Kidney epithelial cell (primary cell): ENCODE measurements around the gene REEP1. TPM values are rescaled to one million over a fixed set of nuclear protein-coding genes. Genes with fewer than 3 reads are reported as not detected.

Experiments used
- DNase-seq: peaks from one replicate; pipeline ENCODE4 v3.0.0-alpha.2; 2010; ENCODE audit warnings: low read depth
- H3K27me3 ChIP-seq: 2 replicates; pipeline ENCODE4 v1.6.0; 2011; ENCODE audit warnings: low read length; ENCODE audit not compliant: control insufficient read depth, insufficient read depth
- H3K36me3 ChIP-seq: 2 replicates; pipeline ENCODE4 v1.5.1; 2011; ENCODE audit warnings: low read length; ENCODE audit not compliant: control insufficient read depth, insufficient read depth
- H3K4me3 ChIP-seq: 2 replicates; pipeline ENCODE4 v1.5.1; 2011; ENCODE audit warnings: low read depth, mild to moderate bottlenecking, control low read depth, low read length
- CTCF ChIP-seq: IDR thresholded peaks from 2 replicates; pipeline ENCODE4 v1.5.1; 2011; ENCODE audit warnings: mild to moderate bottlenecking, moderate library complexity, low read length, control low read depth, inconsistent platforms; ENCODE audit not compliant: insufficient read depth, poor library complexity, severe bottlenecking
- total RNA-seq: library from RNA; depleted of rRNA; stranded (reverse); fragments of >200 nt; gene quantifications from 2 replicates; pipeline ENCODE4 v1.2.3, GENCODE V29; 2015

Gene REEP1
- total RNA-seq, 1 donor from 2014 or later, result 1.3 TPM

GRCh38 chr2:86298411-86299390, 38.7 kb downstream of the REEP1 start:
- Histone ChIP-seq H3K4me3 (no peak overlapping the region), H3K36me3 (no peaks in the 10 kb centered on the region), H3K27me3 (no peaks in the 10 kb centered on the region)
- no peak for TF ChIP-seq CTCF
- no peak for DNase-seq

DNA sequence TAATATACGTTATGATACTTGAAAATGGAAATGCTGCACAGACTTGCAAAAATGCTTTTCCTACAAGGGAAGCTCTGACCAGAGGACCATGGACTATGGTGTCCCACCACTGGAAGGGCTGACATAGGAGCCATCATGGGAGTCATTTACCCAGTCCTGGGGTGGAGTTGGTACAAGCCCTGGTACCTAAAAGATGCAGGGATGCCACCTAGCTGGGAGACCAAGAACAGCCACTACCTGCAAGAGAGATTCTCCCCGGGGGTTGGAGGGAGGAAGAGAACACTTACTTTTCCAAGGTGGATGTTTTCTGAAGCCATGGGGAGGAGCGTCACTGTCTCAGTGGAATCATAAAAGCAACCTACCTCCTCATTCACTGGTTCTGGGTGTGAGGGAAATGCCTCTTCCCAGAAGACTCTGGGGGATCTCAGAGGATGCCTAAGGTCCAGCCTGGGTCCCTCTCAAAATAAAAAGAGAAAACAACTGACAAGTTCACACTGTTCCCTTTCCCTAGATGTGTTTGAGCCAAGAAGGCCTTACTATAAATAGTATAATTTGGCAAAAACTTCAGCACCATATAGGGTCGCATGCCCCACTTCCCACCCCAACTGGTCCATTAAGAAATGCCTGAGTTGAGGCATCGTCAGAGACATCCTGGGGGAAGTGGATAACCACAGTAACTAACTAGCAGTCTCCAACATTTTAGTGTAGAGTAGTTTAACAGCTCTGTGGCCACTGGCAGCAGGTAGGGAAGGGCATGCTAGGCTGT, 39.9 kb downstream of the REEP1 start:
- peak; percentile 3 for TF ChIP-seq CTCF
- H3K36me3 ChIP-seq, result no peaks in the 10 kb centered on the region
- no peak overlapping the region for H3K4me3 ChIP-seq
- DNase-seq, result no peak
- H3K27me3 ChIP-seq, result no peaks in the 10 kb centered on the region

GRCh38 chr2:86296947-86297346, 40.5 kb downstream of the REEP1 start:
- no peak for DNase-seq
- no peak for TF ChIP-seq CTCF
- no peaks in the 10 kb centered on the region for H3K36me3 ChIP-seq
- no peaks in the 10 kb centered on the region for H3K27me3 ChIP-seq
- H3K4me3 ChIP-seq, result no peak overlapping the region

DNA sequence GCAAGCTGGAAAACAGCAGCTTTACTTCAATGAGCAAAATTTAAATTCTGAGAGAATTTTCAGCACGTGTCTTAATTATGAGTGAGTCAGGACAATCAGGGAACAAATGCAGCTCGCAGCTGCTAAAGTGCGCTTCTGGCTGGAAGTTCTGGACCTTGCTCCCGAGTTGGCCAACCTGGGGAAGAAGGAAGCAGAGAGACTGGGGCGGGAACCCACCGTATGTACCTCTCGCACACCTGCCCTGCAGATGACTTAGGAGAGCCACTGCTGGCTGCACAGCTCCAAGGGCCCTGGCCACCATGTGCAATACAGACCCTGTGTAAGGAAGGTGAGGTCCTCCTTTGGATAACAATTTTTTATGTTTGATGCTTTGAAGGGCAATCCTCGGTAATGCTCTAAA, 42.4 kb downstream of the REEP1 start:
- TF ChIP-seq CTCF, result no peak
- H3K27me3 ChIP-seq, result peaks cover 3% of the 10 kb centered on the region
- no peak for DNase-seq
- no peak overlapping the region for H3K4me3 ChIP-seq
- H3K36me3 ChIP-seq, result no peaks in the 10 kb centered on the region

DNA sequence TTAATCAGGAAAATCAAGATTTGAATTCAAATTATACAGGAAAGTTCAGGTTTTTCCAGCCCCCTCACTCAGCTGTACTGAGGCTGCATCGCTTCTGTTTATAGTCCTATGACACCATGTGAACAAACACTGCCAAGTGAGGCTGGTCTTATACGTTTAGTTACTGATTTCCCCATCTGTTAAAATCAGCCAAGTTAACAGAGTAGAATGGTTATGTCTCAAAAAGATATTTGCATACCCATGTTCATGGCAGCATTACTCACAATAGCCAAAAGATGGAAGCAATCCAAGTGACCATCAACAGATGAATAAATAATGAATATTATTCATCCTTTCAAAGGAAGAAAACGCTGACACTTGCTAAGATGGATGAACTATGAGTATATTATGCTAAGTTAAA, 43.8 kb downstream of the REEP1 start:
- no peak for TF ChIP-seq CTCF
- DNase-seq, result no peak
- Histone ChIP-seq H3K27me3 (peaks cover 3% of the 10 kb centered on the region), H3K4me3 (no peak overlapping the region), H3K36me3 (no peaks in the 10 kb centered on the region)
